ENCODE results near the gene HSD3B2.

- TF ChIP-seq POLR2AphosphoS5 (IDR thresholded peaks at IDR 0.05) (no peak), POLR2A (IDR thresholded peaks at IDR 0.05) (no peak), CTCF (IDR thresholded peaks at IDR 0.05) (no peak), EP300 (IDR thresholded peaks at IDR 0.05) (no peak)
These were observed 1.2 kb downstream of the HSD3B2 start for GRCh38 chr1:119416006-119416640.

Measured in stomach (tissue), 4 donors.